ENCODE measurements around the gene AWAT2.

AWAT2 gene

DNA sequence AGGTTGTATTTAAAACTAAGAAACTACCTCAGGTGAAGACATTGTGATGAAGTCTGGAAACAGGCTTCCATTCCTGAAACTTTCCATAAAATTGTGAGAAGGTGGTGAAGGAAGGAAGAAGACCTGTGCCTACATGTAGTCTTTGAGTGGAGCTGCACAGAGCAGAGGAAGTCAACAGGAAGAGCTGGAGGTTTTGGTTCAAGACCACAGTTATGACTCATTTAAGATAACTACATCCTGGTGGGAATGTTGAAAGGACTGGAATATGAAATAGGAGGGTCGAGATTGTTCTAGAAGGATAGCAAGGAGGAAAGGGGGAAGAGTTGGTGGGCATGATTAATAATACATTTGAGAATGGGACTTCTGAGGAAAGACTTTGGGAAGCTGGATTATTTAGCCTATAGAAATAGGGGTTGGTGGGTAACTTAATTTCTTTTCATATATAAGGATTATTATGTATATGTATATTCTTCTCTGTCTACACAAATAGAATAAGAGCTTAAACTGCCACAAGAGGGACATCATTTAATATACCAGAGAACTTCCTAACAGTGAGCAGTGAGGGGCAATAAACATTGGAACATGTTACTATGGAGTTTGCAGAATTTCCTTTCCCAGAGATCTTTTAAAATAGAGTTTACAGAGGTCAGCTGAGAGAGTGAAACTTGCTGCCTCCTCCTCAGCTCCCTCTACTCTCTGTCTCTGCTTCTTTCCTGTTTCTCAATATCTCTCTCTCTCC, 23.5 kb downstream of the AWAT2 start:
- ATAC-seq, result no peak
- TF ChIP-seq ZNF70 (CRISPR knock-in tag; IDR thresholded peaks at IDR 0.05) (no peak), TOX (CRISPR knock-in tag; IDR thresholded peaks at IDR 0.05; ENCODE audit: borderline replicate concordance) (no peak), CSDC2 (CRISPR knock-in tag; IDR thresholded peaks at IDR 0.05) (no peak), ISL1 (CRISPR knock-in tag; IDR thresholded peaks at IDR 0.05) (no peak), BACH2 (CRISPR knock-in tag; IDR thresholded peaks at IDR 0.05; ENCODE audit: borderline replicate concordance) (no peak), ESRRG (CRISPR knock-in tag; IDR thresholded peaks at IDR 0.05) (no peak), ZNF8 (CRISPR knock-in tag; IDR thresholded peaks at IDR 0.05) (no peak), ARNTL (CRISPR knock-in tag; IDR thresholded peaks at IDR 0.05; ENCODE audit: borderline replicate concordance, low read depth) (no peak), PPARA (CRISPR knock-in tag; IDR thresholded peaks at IDR 0.05; ENCODE audit: borderline replicate concordance) (no peak), SNAI2 (CRISPR knock-in tag; IDR thresholded peaks at IDR 0.05) (no peak), ZFP3 (CRISPR knock-in tag; IDR thresholded peaks at IDR 0.05) (no peak), ZNF565 (CRISPR knock-in tag; conservative IDR thresholded peaks at IDR 0.05; ENCODE audit: low read depth) (no peak), TCF4 (CRISPR knock-in tag; IDR thresholded peaks at IDR 0.05; ENCODE audit: borderline replicate concordance) (no peak), RARB (CRISPR knock-in tag; IDR thresholded peaks at IDR 0.05) (no peak), GLIS3 (CRISPR knock-in tag; IDR thresholded peaks at IDR 0.05) (no peak)
- TF ChIP-seq, protein P1, sequence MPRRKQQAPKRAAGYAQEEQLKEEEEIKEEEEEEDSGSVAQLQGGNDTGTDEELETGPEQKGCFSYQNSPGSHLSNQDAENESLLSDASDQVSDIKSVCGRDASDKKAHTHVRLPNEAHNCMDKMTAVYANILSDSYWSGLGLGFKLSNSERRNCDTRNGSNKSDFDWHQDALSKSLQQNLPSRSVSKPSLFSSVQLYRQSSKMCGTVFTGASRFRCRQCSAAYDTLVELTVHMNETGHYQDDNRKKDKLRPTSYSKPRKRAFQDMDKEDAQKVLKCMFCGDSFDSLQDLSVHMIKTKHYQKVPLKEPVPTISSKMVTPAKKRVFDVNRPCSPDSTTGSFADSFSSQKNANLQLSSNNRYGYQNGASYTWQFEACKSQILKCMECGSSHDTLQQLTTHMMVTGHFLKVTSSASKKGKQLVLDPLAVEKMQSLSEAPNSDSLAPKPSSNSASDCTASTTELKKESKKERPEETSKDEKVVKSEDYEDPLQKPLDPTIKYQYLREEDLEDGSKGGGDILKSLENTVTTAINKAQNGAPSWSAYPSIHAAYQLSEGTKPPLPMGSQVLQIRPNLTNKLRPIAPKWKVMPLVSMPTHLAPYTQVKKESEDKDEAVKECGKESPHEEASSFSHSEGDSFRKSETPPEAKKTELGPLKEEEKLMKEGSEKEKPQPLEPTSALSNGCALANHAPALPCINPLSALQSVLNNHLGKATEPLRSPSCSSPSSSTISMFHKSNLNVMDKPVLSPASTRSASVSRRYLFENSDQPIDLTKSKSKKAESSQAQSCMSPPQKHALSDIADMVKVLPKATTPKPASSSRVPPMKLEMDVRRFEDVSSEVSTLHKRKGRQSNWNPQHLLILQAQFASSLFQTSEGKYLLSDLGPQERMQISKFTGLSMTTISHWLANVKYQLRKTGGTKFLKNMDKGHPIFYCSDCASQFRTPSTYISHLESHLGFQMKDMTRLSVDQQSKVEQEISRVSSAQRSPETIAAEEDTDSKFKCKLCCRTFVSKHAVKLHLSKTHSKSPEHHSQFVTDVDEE (CRISPR knock-in tag; IDR thresholded peaks at IDR 0.05), result no peak
- TF ChIP-seq, protein P2, sequence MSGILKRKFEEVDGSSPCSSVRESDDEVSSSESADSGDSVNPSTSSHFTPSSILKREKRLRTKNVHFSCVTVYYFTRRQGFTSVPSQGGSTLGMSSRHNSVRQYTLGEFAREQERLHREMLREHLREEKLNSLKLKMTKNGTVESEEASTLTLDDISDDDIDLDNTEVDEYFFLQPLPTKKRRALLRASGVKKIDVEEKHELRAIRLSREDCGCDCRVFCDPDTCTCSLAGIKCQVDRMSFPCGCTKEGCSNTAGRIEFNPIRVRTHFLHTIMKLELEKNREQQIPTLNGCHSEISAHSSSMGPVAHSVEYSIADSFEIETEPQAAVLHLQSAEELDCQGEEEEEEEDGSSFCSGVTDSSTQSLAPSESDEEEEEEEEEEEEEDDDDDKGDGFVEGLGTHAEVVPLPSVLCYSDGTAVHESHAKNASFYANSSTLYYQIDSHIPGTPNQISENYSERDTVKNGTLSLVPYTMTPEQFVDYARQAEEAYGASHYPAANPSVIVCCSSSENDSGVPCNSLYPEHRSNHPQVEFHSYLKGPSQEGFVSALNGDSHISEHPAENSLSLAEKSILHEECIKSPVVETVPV (CRISPR knock-in tag; IDR thresholded peaks at IDR 0.05), result no peak
- TF ChIP-seq, protein P3, sequence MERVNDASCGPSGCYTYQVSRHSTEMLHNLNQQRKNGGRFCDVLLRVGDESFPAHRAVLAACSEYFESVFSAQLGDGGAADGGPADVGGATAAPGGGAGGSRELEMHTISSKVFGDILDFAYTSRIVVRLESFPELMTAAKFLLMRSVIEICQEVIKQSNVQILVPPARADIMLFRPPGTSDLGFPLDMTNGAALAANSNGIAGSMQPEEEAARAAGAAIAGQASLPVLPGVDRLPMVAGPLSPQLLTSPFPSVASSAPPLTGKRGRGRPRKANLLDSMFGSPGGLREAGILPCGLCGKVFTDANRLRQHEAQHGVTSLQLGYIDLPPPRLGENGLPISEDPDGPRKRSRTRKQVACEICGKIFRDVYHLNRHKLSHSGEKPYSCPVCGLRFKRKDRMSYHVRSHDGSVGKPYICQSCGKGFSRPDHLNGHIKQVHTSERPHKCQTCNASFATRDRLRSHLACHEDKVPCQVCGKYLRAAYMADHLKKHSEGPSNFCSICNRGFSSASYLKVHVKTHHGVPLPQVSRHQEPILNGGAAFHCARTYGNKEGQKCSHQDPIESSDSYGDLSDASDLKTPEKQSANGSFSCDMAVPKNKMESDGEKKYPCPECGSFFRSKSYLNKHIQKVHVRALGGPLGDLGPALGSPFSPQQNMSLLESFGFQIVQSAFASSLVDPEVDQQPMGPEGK (CRISPR knock-in tag; IDR thresholded peaks at IDR 0.05; ENCODE audit: borderline replicate concordance), result no peak

DNA sequence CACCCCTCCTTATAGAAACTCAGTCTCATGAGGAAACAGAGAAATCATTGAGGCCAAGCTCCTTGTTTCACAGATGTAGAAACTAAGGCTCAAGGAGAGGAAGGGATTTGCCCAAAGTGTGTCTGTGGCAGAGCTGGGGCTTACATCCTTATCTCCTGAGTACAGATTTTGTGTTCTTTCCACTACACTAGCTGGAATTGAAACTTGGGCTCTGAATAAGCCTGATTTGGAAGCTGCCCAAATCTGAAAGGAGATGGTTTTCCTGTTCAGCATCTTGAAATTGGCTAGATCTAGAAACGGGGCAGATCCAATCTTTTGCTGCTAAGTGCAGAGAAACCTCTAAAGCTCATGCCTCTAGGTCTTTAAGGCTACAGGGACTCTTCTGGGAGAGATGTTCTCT, 24.3 kb downstream of the AWAT2 start:
- ATAC-seq, result no peak
- no peak for TF ChIP-seq BACH2 (CRISPR knock-in tag; IDR thresholded peaks at IDR 0.05; ENCODE audit: borderline replicate concordance)
- TF ChIP-seq ZNF8 (CRISPR knock-in tag; IDR thresholded peaks at IDR 0.05), result no peak
- no peak for TF ChIP-seq TCF4 (CRISPR knock-in tag; IDR thresholded peaks at IDR 0.05; ENCODE audit: borderline replicate concordance)
- TF ChIP-seq, protein P2 (CRISPR knock-in tag; IDR thresholded peaks at IDR 0.05), result no peak
- no peak for TF ChIP-seq ZFP3 (CRISPR knock-in tag; IDR thresholded peaks at IDR 0.05)
- TF ChIP-seq, protein P1 (CRISPR knock-in tag; IDR thresholded peaks at IDR 0.05), result no peak
- TF ChIP-seq ESRRG (CRISPR knock-in tag; IDR thresholded peaks at IDR 0.05), result no peak
- no peak for TF ChIP-seq ISL1 (CRISPR knock-in tag; IDR thresholded peaks at IDR 0.05)
- TF ChIP-seq ARNTL (CRISPR knock-in tag; IDR thresholded peaks at IDR 0.05; ENCODE audit: borderline replicate concordance, low read depth), result no peak
- TF ChIP-seq ZNF70 (CRISPR knock-in tag; IDR thresholded peaks at IDR 0.05), result no peak
- no peak for TF ChIP-seq PPARA (CRISPR knock-in tag; IDR thresholded peaks at IDR 0.05; ENCODE audit: borderline replicate concordance)
- no peak for TF ChIP-seq RARB (CRISPR knock-in tag; IDR thresholded peaks at IDR 0.05)
- no peak for TF ChIP-seq SNAI2 (CRISPR knock-in tag; IDR thresholded peaks at IDR 0.05)
- TF ChIP-seq POU6F1 (CRISPR knock-in tag; IDR thresholded peaks at IDR 0.05; ENCODE audit: borderline replicate concordance, low read depth), result no peak
- TF ChIP-seq OSR1 (CRISPR knock-in tag; IDR thresholded peaks at IDR 0.05), result no peak
- TF ChIP-seq TOX (CRISPR knock-in tag; IDR thresholded peaks at IDR 0.05; ENCODE audit: borderline replicate concordance), result no peak
- no peak for TF ChIP-seq CSDC2 (CRISPR knock-in tag; IDR thresholded peaks at IDR 0.05)
- TF ChIP-seq CREB5 (CRISPR knock-in tag; IDR thresholded peaks at IDR 0.05; ENCODE audit: low read depth), result no peak
- no peak for TF ChIP-seq ZC3H10 (CRISPR knock-in tag; IDR thresholded peaks at IDR 0.05)
